SIG-M5 treated with dmso at 0.1 percent for 504 hours (cell line): ENCODE results near the gene SPON1.

Source experiments
- DNase-seq: peaks from one replicate; lab custom pipeline; 2025; ENCODE audit not compliant: unreplicated experiment; lab: John Stamatoyannopoulos, UW

Gene SPON1

DNA sequence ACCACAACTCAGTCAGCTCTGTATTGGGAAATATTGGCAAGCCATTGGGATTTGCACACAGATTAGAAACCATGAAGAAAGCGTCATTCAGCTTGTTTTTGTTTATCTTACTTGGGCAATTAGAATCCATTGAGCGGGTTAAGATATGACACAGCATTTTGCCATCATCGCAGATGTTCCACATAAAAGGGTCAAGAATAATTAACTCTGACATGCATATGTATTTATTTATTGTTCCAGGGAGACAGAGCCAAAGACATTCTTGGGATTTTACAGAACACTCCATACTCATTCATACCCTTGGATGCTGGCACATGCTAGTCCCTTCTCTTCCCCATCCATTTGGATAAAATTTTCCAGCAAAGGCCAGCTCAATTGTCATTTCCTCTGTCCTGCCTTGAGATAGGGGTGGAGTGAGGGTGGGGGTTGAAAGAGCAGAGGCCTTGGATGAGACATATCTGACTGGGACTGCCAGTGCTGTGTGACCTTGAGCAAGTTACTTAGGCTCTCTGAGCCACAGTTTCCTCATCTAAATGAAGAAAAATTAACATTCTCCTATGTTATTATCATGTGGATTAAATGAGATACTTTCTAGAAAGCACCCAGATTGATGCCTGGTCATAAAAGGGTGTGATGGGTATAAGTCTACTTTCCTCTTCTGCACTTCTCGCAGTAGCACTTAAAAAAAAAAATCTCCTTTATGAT, 216.7 kb downstream of the SPON1 start:
- DNase-seq: no peak

DNA sequence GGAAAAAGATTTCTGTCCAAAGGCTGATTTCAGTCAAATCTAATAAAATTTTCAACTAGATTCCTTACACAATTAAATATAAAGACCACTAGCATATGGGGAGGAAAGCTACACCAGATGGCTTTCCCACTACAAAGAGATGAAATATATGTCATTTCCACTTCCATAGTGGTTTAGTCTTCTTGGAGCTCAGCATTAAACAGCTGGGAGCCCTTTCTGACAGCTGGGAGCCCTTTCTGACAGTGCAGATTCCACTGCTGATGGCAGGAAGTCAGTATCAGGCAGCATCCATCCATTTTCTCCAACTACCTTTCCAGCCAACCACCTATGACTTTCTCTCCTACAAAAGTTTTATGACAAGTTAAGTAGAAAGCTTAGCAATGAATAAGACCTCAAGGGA, 218.6 kb downstream of the SPON1 start:
- DNase-seq: no peak

- DNase-seq: no peak
These were observed 220.4 kb downstream of the SPON1 start for GRCh38 chr11:14182833-14183364.

DNA sequence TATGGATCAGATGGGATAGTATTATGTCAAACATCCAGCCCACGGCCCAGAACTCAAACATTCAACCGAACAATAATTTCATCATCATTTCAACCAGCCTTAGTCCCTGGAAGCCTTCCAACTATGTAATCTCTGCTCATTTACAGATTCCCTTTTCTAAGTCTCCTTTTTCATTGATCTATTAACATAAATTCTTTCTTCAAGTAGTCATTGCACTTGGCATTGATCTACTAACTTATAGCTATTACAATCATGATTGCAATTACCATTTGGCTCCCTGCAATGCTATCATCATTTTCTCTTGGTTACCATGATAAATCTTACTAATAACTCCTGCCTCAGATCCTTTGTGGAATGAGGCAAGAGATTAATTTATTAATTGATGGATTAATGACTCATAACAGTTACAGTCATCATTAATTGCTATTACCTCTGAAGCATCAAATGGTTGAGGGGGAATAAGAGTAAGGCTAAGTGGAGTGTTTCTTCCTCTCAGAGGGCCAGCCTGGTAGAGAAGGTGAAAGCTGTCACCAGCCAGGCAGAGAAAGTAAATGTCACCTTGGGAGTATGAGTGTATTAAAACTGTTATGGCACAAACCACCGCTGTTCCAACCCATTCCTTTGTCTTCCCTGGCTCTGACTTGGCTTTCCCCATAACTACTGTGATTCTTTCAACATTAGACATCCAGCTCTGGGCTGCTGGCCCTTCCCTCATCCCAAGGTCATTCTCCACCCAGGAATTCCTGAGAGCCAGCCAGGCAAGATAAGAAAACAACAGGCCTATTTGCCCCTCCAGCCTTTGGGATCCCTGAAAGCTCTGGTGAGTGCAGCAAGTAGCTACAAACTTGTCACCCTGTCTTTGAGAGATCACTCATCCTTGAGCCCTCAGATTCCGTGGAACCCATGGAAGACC, 221.8 kb downstream of the SPON1 start:
- DNase-seq: no peak

GRCh38 chr11:14185461-14185860, 222.9 kb downstream of the SPON1 start:
- no peak for DNase-seq

DNA sequence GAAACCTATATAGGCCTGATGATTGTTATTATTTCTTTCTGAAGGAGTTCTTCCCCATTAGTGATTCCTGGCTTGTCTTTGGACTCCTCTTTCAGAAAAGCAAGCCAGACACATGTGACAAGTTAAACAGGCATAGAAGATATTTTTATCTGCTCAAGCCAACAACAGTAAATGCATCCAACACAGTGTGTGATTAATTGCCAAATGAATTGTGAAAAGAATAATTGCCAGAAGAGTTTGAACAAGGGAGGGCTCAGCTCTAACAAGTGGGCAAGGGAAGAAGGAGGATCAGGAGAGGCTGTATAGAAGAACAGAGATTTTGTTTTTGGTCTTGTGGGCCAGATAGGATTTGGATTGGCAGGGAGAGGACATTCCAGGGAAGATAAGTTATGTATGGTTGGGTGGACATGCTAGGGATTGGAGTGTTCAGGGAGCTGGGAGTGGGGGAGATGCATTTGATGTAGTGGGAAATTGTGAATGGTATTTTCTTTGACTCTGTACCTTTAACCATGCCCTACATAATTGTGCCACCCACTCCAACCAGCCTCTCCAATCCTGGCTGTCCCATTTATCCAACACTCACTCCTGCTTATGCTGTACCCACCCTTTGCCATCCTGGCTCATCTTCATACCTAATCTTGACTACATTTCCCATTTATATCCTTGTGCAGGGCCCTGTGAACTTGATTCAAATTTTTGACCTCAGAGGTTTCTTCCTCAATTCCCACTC, 223.7 kb downstream of the SPON1 start:
- DNase-seq: no peak

GRCh38 chr11:14189874-14190273, 227.4 kb downstream of the SPON1 start:
- no peak for DNase-seq

- no peak for DNase-seq
These were observed 228.7 kb downstream of the SPON1 start for GRCh38 chr11:14190992-14191778.

DNA sequence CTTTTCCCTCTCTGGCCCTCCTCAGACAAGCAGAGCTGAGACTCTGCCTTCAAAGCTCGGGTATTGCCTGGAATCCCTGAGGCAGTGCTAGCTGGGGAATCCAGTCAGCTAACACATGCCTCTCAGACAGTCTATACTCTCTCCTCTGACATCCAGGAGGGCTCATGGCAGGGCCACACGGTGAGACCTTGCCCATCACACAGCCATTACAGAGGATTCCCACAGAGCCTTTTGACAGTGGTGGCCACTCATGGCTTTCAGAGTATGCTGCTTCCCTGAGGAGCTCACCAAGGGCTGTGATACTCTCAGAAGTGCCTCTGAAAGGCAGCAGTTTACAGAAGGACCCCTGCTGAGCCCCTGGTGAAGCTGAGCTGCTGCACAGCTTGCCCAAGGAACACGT, 231.1 kb downstream of the SPON1 start:
- no peak for DNase-seq

DNA sequence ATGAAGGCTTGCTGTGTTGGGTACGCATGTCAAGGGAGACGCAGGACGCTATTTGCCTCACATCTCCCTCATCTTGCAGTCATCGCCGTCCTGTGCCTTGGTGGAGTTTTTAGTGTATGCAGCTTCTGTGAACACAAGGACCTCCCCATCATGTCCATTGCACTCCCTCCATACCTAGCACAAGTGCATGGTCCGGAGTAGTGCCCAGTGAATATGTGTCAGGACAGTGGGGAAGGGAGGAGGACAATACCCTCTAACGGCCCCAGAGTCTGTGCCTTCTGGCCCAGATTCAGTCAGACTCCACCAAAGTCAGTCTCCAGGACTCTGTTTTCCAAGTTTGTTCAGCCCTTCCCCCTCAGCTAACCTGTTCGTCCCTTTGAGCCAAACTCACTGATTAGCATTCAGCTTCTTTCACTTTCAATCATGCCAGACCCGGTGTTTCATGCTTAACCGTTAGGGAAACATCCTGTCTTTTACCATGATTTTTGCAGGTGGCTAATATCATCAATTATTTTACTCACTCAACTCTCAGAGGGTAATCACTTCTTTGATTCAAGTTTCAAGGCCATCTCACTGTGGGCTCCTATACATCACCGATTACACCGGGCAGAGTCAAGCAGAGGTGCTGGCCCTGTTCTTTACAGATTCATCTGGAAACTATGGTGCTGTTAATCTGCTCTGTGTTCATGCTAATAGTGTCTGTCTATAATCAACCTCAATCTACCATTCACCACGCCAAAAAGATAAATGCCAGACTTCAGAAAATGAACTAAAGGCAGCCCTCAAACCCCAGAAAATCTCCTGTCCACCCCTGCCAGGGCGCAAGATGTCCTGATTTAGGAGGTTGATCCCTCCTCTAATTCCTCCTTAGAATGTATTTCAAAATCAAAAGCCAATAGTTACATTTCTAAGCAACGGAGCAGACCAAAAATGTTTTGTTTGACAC, 240.0 kb downstream of the SPON1 start:
- no peak for DNase-seq

GRCh38 chr11:14203321-14203720, 240.8 kb downstream of the SPON1 start:
- no peak for DNase-seq

- DNase-seq: no peak
These were observed 250.5 kb downstream of the SPON1 start for GRCh38 chr11:14212986-14213385.

DNA sequence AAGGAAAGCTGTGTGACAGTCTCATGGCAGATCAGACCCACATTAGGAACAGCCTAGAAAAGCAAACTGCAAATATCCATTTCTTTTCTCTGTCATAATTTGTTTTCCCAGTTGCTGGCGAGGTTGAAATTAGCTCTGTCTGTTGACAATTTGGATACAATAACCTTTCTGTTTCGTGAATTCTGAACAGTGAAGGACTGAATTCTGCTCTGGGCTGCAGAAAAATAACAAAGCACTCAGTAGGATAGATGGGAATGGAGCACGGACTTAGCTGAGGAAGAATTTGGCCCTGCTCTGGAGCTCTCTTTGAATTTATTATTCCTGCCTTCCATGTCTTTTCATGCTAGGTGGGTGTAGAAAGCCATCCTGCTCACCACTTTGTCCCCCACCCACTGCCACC, 256.2 kb downstream of the SPON1 start:
- no peak for DNase-seq

DNA sequence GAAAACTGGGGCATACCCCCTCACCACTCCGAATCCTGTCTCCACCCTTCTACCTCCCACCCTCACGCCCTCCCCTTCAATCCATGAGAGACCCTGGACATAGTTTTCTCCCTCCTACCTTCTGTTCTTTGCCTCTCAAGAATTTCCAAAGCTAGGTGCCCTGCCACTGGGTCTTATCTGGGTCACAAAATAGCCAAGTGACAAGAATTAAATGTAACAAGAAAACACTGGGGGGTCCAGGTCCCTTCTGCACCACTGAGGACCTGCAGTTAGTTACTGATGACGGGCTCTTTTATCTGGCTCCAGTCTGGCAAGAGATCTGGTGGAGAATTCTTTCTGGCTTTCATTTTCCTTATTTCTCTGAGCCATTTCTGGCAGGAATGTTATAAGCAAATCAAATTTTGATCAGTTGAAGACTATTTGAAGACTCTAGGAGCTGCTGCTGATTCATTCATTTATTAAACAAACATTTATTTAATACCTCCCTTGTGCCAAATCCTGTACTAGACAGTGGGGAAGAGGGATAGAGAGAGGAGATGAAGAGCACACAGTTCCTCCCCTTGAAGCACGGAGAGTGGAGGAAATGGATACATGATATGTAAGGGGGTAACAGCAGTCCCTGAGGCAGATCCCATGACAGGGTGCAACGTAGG, 261.2 kb downstream of the SPON1 start:
- DNase-seq: no peak

DNA sequence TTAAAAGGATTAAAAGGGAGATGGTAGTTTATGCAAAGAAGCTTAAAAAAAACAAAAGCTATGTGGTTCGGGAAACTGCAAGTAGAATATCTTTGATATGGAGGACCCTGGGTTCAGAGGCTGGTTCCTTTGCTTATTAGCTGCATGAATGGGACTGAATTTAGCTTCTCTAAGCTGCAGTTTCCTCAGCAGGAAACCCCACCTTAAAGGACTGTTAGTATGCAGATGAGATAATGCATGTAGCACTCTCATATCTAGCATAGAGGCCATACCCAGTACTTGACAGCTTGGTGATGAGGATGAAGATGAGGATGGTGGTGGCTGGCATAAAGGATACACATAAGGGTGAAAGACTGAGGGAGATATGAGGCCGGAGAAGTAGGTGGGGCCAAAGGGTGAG, 261.9 kb downstream of the SPON1 start:
- no peak for DNase-seq

GRCh38 chr11:14225666-14226065, 263.1 kb downstream of the SPON1 start:
- DNase-seq: no peak

DNA sequence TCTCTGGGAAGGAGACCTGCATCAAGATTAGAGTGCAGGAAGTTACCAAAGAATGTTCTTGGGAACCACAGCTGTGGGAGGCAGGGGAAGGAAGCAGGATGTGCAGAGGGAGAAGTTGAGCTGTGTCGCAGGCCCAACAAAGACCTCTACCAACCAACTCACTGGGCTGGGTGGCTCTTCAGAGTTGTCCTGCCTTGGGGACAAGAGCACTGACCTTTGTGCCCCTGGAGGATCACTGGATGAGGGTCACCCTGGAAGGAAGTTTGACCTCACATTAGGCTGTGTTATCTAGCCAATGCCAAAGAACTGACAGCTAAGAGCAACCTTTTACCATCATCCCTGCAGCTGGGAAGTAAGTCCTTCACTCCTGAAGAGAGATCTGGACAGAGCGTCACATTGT, 265.8 kb downstream of the SPON1 start:
- DNase-seq: no peak

- DNase-seq: no peak
These were observed 266.9 kb downstream of the SPON1 start for GRCh38 chr11:14229472-14229871.

GRCh38 chr11:14230407-14230806, 267.9 kb downstream of the SPON1 start:
- no peak for DNase-seq
